ENCODE measurements around the gene TBX2.

The TBX2 gene

DNA sequence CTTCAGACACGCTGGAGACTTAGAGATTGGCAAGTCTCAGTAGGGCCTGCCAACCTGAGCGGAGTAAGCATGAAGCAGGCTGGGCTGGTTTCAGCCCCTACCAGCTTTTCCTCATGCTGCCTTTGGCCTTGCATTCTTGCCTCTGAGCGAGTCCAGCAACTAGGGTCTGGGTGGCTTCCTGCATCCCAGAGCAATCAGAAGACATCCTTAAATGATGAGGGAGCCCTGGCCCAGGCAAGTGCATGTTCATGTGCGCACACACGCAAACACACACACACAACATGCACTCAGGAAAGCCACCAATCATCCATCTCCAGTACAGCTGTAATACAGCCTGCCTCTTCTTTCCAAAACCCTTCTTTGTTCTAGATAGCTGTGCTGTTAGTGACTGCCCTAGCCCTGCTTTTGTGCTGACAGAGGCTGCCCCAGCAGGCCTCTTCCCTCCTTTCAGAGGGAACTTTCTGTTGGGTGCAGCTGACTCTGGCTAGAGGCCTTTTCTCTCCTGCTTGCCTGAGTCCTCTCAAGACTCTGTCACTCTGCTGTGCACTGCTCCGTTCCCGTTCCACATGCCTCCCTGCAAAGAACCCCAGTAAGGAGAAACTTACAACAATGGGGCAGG, 30.7 kb upstream of the TBX2 start:
- DNase-seq (ENCODE audit: low read depth): no peak

DNA sequence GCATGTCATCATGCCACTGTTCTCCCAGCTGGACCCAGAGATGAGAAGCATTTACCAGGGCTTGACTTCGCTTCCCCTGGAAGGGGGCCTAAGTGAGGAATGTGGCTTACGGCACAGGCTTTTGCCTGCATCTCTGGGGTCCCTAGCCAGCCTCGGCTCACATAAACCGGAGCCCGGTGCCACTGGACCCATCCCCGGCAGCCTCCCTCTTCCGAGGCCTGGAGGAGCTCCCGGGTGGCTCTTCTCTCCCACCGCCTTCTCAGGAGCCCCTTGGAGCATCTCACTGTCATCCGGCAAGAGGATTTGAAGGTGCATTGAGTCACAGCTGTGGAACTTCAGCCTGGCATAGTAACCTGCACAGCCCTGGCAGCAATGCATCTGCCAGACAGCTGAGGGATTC, 29.9 kb upstream of the TBX2 start:
- no peak for DNase-seq (ENCODE audit: low read depth)

DNA sequence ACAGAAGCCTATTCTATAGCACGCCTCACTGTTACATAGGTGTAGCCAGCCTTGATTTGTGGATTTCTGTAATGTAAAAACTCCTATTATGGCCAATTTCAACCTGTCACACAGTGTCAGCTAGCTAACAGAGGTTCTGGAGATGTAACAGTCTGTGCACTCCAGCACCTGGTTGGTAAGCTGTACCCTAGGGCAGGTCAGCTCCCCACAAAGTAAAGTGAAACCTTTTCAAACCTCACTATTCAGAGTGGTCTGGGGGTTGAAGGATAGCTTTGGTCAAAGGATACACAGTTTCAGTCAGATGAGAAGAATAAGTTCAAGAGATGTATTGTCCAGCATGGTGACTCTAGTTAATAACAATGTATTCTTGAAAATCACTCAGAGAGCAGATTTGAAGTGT, 28.5 kb upstream of the TBX2 start:
- DNase-seq (ENCODE audit: low read depth): no peak

DNA sequence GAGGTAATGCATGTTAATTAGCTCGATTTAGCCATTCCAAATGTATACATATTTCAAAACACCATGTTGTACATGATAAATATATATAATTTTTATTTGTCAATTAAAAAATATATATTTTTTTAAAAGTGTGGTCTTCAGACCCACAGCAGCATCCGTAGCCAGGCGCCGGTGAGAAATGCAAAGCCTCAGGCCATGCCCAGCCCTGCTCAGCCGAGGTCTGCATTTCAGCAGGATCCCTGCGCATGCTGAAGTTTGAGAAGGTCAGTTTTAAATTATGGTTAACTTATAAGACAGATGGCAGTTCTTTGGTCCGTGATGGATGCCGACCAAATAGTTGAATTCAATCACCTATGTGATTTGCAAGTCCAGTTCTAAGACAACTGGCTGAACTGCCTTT, 28.0 kb upstream of the TBX2 start:
- no peak for DNase-seq (ENCODE audit: low read depth)

DNA sequence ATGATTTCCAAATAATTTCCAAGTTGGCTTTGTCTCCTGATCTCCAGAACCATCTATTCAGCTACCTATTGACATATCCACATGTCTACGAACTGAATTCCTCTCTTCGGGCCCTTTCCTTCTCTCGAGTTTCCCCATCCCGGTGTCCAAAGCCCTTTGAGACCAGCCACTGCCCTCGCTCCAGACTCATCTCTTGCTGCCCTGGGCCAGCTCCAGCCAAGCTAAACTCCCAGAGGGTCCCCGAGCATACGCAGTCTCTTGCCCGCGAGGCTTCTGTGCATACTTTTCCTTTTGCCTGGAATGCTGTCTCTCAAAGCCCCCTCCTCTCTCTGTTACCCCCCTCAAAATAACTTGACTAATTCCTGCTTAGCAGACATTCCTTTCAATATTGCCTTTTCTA, 27.2 kb upstream of the TBX2 start:
- no peak for DNase-seq (ENCODE audit: low read depth)

DNA sequence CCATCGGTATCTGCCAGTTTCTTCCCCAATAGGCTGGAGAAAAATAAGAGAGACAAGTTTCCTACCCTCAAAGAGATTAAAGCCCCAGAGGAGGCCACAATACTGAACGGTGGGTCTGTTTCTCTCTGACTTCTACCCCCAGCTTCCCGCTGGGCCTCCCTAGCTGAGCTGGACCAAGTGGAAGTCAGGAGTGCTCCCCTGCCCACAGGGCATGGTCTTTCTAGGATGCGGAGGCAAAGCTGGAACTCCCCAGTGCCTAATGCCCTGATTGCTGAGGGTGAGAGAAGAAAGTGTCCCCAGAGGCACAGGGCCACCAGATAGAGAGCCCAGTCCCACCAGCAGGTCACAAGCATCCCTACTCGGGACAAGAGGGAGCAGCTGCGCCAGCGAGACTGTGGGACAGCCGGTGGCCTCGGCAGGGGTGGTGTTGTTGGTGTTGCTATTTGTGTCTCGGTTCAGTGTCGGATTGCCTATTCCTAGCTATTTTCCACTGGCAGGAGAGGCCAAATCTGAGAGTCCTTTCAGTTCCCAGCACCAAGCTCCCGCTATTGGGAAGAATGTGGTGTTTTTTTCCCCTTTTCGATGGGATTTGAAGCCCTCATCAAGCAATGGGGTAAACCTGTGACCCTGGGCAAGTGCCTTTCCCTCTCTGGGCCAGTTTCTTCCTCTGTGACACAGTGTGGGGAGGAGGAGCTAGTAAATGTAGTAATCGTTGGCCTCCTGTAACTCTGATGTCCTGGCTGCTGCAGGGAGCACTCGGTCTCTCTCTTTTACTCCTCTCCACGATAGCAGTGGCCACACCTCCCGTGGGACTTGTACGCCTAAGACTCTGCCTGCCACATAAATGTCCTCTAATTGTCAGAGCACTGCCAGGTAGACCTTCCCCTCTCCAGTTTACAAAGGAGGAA, 22.5 kb upstream of the TBX2 start:
- DNase-seq (ENCODE audit: low read depth): no peak

DNA sequence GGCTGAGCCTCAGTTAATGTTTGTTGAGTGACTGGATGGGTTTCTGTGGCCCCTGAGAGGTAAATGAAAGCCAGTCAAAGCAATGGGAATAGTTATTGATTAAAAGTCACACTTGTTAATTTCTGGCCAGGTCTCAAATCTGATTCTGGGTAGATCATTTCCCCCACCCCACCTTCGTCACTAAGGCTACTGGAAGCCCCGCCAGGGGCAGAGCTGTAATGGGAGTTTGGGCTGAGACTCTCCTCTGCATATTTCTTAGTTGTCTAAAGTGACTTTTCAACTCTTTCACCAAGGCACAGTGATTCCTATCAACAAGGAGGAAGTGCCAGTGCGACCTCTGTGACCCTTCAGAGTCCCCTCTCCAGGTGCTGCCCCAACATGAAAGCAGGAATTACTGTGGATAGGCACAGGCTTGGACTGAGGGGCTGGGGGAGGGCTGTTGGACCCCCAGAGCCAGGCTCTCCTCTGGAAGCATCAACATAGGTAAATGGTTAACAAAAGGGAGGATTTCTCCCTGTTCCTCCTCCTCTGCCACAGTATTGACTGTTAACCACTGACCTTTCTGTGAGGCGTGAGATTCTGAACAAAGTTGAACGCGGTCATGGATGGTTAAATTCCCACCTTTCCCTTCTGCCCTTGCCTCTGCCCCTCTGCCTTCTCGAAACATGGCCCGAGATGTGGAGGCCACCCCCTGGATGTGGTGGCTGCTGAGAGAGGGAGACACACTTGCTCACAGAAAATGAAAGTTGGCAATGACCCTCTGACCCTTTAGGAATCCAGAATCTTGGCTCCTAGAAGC, 20.8 kb upstream of the TBX2 start:
- DNase-seq (ENCODE audit: low read depth): no peak

DNA sequence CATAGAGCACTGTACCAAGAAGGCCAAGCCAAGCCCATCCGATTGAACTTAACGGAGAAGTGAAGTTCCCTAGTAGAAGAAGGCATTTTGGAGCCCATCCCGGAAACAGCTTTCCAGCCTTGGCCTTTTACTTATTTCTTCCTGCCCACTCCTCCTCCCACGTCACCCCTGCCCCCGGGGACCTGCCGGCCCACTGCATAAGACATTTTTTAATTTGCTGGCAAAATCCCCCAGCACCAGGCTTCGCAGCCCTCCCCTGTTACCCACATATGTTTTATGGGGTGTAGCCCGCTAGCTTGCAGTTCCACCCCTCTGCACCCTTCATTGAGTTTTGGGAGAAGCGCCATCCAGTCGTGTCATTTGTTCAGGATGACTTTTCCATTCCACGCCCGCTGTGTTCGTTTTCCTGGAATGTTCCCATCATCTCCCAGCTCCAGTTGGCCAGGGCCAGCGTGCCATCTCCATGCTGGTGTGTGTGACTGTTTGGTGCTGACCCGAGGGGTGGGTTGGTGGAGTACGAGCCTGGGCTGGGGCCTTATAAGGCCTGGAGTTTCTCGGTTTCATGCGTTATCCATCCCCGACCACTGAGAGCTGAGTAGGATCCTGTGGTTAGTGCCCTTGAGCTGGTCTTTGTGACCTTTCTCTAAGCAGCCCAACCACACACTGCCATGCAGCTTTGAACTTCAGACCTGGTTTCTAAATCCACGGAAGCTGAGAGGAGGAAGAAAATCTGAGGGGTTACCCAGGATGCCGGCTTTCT, 20.0 kb upstream of the TBX2 start:
- no peak for DNase-seq (ENCODE audit: low read depth)

DNA sequence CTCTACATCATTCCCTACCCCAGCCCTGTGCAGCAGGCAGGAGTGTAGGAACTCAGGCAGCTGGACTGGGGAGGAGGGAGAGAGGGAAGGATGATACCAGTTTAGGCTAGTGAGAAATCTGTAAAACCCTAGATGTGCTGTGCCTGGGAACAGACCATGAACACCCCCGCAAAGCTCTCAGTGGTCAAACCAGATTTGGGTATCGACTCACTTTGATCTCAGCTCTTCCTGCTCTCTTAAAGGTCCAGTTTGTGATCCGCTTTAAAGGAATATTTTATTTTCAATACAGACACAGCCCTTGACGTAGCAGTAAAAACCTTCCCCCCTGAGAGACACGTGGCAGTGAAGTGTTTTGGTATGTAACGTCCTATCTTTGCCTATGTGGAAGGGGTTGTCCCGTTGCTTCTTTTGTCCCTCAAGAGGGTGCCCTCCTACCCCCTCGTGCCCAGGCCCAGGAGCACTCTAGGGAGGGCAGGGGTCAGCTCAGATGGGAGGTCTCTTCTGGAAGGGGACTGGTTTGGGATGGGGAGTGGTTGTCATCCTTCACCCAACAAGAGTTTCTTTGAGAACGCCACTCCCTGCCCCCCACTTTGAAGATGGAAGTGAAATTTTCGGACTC, 19.3 kb upstream of the TBX2 start:
- DNase-seq (ENCODE audit: low read depth): no peak

DNA sequence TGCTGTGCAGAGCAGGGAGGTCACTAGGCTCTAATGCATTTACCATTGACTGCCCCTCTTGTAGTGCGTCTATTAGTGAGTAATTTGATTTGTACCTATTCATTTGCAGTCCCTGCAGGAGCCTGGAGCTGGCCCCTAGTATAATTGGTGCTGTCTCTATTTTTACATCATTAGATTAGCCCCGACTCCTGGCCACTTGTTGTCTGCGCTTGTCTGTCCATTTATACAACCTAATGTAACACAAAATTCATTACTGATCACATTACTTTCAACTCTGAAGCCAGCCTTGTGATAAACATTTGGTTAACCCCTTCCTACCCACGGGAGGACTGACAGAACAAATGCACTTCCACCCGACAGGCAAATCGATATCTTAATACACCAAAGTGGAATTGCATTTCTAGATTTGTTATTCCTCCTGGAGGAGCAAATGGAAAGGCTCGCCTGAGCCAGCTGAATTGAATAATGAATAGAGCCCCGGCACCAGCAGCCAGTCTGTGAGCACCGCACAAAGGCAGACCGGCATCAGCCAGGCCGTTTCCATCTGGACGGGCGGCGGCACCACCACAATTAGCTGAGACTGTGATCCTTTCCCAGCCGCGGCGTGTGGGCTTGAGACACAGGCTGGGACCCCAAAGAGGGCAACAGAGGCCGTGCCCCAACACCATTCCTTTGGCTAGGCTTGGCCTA, 18.7 kb upstream of the TBX2 start:
- no peak for DNase-seq (ENCODE audit: low read depth)

DNA sequence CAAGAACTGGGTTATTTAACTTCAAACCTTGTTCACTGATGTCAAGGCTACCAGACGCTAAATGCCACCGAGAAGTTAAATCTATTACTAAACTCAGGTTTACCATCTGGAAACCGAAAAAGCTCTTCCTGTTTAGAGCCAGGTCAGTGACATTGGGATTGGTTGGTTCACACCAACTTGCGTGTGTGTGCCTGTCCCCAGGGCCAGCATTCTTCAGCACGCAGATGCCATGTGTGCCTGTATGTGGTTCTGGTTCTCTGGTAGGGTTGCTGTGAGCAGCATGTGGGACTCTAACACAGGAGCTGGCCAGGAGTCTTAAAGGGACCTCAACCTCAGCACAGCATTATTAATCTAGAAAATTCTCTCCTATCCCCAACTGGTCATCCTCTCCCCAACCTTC, 18.1 kb upstream of the TBX2 start:
- no peak for DNase-seq (ENCODE audit: low read depth)

DNA sequence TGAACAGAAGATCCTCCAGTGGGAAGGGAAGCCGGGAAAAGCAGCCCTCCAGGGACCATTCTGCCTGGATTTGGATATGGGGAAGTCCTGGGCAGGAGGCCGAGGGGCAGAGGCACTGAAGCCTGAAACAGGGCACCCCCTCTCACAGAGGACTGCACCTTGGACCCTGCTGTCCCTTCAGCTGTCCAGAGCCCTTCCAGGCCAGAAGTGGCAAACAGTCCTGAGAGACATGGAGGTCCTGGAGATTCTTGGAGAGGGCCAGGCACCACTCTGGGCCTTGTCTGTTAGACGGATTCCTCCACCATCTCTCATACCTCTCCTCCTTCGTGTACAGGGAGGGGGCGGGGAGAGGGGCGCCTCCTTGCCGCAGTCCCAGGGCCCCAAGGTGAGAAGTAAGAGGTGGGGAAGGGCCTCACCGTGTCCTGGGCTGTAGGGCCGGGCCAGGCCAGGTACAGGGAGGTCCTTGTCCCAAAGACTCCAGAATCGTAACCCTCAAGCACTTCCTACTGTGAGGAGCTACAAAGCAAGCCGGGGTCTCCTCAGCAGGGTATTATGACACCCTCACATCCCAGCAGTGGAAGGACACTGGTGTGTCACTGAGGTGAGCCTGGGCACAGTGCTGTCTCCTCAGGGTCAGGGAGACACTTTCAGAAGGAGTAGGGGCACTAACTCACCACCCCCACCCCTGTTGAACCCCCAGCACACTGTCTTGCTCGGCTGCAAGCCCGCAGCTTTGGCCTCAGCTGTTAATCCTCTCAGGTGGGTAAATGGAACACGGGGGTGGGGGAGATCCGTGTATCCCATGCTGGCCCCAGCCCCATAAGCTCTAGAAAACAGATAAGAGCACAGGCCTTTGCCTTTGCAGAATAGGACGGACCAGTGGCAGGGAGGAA, 16.6 kb upstream of the TBX2 start:
- no peak for DNase-seq (ENCODE audit: low read depth)

DNA sequence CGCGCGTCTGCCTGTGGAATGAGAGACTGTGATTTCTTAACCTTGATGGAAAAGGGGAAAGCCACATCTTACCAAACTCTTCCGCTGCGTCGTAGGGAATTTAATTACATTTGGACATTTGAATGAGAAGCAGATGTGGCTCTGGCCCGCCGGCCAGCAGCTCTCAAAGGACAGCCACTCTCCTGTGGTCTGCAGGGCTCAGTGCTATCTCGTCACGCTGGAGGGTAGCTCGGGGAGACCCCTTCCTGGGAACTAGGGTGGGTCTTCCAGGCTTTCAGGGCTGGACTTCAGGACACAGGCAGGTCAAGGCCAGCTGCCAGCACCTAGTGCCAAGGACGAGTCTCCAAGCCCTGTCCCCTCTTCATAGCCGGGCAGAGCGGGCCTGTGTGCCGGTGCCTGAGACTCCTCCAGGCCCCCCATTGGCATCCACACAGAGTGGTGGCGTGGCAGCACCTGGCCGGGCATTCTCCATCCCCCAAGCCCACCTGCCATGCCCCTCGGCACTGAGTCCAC, 15.9 kb upstream of the TBX2 start:
- DNase-seq (ENCODE audit: low read depth): peak; percentile 62

DNA sequence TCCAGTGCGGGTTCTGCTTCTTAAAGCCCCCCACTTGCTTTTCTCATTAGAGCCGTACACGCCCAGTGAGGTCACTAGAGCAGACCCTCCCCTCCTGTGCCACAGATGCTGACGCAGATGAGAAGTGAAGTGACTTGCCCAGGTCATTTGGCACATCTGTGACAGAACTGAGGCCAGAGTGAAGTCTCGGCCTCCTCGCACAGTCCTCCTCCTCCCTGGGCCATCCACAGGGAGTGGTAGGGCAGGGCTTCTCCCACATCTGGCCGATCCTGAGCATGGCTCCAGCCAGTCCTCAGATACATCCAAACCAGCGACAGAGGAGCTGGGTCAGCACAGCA, 15.3 kb upstream of the TBX2 start:
- DNase-seq (ENCODE audit: low read depth): no peak

DNA sequence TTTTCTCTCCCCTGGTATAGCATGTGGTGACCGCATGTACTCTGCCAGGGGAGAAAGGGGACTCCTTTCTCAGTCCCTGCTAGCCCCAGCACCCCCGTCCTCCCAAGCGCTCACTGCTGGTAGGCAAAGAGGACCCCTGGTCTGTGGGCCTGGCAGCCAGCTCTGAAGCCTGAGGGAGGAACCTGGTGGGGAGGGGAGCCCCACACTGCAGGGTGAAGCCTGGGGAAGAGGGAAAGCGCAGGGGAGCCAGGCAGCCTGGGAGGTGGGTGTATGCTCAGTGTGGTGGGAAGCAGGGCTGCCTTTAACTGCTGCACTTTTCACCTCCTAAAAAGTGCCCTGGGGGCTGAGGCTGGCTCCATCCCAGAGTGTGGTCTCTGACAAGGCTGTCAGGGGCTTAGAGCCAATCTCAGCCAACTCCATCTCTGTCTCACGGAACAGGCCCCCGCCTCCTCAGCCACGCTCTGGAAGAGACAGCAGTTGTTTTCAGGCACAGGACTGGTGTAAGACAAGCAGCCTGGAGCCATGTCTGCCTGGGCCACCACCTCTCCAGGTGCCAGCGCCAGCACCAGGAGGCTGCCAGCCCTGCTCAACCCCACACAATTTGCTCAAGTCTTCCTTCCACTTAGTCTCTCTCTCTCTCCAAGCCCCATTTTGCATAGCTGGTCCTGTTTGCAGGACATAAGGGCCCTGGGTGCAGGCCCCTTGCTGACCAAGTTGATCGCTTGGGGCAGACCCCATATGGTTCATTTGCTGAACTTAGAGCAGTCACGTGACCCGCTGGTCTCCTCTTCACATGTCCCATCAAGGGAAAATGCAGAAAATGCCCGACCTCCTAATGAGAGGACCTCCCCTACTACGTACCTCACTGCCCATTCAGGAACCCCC, 14.7 kb upstream of the TBX2 start:
- no peak for DNase-seq (ENCODE audit: low read depth)

DNA sequence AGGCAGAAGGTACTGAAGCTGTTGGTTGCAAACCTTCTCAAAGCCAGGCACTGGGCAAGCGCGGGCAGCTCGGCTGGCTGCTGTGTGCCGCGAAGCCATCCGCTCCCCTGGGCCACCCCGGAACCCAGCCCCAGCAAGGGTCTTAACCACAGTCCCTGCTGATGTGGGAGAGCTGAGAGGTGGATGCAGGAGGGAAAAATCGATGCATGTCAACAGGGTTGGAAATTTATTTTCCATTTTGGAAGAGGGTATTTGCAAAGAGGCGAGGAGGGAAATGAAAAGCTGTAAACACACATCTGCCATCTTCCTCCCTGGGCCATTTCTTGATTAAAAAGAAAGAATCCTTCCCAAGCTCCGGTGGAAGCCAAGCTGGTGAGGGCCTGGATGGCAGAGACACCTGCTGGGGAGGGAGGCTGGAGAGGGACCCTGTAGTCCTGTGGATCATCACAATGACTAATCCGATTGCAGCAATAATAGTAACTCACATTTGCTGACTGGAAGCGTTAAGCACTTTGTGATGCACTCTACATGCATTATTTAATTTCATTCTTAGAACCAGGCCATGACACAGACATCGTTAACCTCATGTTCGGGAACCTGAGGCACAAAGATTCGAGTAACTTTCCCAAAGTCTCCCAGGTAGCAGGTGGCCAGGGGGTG, 13.9 kb upstream of the TBX2 start:
- no peak for DNase-seq (ENCODE audit: low read depth)

DNA sequence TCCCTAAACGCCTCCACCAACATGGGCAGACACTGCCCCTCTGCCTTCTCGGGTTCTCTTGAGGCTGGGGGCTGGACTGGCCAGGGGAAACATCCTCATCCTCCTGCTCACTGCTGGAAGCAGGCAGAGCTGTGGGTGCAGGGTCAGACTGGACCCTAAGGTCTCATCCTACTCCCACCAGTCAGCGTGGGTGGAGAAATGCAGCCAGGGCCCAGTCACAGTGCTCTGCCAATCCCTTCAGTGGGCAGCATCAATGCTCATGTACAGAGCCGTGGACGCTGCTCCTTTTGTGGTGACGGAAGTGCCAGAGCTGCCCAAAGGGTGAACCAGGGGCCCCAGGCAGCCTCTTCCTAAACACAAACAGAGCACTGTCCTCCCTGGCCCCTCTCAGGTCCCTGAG, 13.4 kb upstream of the TBX2 start:
- no peak for DNase-seq (ENCODE audit: low read depth)

DNA sequence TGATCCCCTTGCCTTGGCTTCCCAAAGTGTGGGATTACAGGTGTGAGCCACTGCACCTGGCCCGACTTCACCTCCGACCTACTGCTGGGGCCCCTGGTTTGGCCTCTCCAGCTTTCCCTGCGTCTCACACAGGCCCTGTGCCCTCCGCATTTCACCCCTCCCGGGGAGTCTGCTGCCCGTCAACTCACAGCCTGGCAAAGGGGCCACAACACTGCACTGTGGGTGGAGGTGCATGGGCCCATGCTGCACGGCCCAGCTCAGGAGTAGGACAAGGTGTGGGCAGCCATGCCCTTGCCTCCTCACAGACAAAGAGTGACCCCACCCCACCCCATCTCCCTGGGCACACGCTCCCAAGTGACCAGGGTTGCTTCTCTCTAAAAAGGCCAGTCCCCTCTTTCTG, 12.6 kb upstream of the TBX2 start:
- no peak for DNase-seq (ENCODE audit: low read depth)
